ENCODE data around the gene CLN3. TPM values are rescaled to one million over a fixed set of nuclear protein-coding genes. Genes with fewer than 3 reads are reported as not detected.
"Not testable (repeated sequence)": the region's sequence is repeated elsewhere in the genome, so short reads cannot be mapped to it uniquely, and the experiment has no call there.

Gene CLN3
- total RNA-seq, 2 donors from 2014 or later = 15.7 to 22.8 TPM

DNA sequence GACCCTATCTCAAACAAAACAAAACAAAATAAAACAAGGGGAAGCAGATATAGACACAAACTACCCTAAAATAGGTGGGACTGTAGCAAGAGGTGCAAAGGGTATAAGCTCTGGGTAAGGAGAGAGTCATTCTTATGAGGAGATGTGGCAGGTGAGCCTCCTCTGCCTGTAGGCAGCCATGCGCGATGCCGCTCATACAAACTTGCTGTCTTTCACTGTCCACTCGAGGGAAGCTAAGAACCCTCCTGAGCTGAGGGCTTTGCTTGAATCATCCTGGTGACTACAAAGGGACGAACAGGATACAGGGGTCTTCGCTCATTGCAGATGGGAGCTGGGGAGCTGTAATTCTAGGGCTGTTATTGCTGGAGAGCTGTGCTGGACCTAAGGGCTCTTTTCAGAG is 29.6 kb upstream of the CLN3 start:
- DNase-seq (ENCODE audit: low spot score) = no peak
- intact Hi-C loops (cut with DNase I) = no loop called here

DNA sequence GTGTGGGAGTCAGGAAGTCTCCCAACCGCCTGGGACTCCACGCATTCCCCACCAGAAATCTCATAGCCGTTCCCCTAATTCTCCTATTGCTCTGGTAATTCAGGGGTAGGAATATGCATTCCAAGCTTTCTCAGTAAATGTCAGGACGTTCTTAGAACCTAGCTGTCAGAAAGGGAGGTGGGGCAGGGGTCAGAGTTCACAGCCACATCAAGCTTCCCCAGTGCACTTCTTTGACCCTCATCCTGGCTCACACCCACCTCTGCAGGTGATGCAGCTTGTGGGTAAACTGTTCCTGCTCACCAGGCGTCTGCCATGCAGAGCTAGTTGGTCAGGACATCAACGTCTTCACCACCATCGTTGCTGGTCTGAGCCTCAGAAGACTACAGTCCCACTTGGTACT is 28.8 kb upstream of the CLN3 start:
- DNase-seq (ENCODE audit: low spot score) = no peak
- intact Hi-C loops (cut with DNase I) = no loop called here

DNA sequence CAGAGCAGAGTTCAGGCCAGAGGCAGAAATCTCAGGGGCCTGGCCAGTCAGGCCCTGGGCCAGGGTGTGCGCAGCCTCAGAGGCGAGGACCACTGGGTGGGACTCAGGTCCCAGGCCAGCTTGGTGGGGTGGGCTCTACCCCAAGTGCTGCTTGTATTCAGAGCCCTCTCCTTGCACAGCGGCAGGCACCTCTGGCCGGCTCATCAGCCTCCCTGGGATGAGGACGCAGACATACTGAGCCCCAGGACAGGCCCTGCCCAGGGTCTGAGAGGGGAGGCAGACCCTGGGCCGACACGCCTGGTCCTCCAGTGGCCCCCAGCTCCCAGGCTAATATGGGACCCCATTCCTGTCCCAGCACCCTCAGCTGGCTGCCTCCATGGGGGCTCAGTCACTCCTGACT is 22.4 kb upstream of the CLN3 start:
- intact Hi-C loops (cut with DNase I) = no loop called here
- DNase-seq (ENCODE audit: low spot score) = no peak

DNA sequence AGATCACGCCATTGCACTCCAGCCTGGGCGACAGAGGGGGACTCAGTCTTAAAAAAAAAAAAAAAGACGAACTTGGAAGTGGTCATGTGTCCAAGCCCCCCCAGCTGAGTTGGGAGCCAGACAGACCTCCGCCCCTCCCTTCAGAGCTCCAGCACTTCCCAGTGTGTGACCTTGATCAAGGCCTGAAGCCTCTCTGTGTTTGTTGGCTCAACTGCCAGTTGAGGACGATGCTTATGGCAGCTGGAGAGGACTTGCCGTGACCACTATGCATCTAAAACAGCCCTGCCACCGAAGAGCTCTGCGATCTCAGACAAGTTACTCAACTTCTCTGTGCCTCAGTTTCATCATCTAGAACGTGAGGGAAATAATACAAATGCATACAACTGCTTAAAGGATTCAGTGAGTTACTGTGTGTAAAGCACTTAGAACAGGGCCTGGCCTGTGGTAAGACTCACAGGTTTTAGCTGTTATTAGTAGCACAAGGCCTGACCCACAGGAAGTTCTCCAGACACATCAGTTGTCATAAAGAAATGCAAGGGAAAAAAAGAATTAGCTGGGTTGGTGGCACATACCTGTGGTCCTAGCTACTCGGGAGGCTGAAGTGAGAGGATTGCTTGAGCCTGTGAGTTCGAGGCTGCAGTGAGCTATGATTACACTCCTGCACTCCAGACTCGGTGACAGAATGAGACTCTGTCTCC is 21.8 kb upstream of the CLN3 start:
- intact Hi-C loops (cut with DNase I) = no loop called here
- no peak for DNase-seq (ENCODE audit: low spot score)

DNA sequence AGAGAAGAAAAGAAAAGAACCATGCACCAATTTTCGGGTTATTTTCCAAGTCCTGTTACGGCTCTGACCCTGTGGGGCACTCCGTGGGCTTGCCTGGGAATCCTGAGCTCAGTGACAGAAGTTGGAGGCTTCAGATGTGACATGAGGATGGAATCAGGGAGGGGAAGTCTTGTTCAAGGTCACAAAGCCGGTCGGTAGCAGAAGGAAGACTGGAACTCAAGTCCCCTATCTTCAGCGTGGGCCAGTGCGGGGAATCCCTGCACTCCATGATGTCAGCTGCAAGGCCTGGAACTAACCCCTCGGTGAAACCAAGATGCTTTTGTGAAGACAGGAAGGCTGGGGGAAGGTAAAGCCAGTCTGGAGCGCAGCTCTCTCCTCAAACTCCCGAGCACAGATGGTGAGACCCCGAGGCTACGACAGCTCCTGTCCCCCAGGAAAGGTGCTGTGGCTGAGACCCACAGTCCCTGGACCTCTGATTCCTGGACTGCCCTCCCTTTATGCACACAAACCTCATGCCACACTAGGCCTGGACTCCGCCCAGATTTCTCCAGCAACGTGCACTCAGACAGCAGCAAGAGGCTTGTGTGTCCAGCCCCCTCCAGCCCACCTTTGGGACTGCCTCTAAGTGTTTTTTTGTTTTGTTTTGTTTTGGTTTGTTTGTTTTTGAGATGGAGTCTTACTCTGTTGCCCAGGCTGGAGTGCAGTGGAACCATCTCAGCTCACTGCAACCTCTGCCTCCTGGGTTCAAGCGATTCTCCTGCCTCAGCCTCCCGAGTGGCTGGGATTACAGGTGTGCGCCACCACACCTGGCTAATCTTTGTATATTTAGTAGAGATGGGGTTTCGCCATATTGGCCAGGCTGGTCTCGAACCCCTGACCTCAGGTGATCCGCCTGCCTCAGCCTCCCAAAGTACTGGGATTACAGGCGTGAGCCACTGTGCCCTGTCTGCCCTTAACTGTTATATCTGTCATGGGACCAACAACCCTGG is 20.2 kb upstream of the CLN3 start:
- intact Hi-C loops (cut with DNase I) = no loop called here
- DNase-seq (ENCODE audit: low spot score) = no peak

DNA sequence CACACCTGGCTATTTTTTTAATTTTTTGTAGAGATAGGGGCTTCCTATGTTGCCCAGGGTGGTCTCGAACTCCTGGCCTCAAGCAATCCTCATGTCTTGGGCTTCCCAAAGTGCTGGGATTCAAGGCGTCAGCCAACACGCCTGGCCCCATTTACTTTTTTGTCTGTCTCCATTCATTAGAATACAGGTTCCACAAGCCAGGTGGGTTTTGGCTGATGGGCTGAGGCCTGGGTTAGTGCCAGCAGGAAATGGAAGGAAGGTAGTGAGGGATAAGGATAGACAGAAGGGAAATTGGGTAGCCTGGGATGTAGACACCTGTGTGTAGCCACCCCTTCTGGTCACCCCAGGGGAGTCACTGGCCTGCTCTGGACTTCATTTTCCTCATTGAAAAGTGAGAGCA is 19.2 kb upstream of the CLN3 start:
- intact Hi-C loops (cut with DNase I) = no loop called here
- DNase-seq (ENCODE audit: low spot score) = no peak

DNA sequence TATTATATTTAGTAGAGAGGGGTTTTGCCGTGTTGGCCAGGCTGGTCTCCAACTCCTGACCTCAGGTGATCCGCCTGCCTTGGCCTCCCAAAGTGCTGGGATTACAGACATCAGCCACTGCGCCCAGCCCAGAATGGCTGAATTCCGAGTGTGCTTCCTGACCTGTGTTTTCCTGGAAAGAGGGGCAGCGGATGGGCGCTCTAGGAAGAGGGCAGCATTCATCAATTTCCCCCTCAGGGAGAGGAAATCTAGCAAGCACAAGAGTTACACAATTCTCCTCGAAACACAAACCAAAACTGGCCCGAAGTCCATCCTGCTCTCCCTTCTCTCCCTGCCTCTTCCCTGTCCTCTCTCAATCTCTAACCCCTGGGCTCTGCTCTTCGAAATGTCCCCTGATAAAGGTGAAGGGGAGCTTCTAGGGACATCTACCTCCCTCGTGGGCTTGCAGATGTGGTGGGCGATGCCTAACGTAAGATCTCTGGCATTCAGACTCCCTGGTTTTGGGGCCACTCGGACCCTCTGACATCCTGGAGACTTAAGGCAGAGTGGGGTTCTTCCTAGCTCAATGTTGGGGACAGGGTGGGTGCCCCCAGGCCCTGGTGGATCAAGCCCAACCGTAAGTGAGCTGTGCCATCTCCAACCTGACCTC is 13.7 kb upstream of the CLN3 start:
- intact Hi-C loops (cut with DNase I) = no loop called here
- DNase-seq (ENCODE audit: low spot score) = no peak

DNA sequence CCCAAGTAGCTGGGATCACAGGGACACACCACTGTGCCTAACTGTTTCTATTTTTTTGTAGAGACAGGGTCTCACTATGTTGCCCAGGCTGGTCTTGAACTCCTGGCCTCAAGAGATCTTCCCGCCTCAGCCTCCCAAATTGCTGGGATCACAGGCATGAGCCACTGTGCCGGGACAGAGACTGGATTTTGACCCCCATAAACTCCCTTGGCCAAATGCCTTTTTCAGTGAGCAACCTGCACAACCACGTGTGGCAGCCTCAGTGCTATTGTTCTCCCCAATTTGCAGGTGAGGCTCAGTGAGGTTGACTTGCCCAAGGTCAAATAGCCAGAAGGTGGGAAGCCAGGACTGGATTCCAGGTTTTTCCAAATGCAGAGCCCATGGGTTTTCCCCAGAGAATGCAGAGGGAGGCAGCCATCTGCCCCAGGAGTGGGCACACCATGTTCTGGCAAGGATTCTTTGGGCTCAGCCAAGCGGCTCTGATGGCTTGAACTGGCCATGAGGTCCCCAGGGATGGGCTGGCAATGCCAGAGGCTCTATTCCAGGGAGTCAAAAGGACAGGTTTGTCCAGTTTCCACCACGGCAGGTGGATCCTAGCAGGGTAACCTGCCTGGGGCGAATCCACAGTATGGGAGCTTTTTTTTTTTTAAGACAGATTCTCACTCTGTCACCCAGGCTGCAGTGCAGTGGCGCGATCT is 13.0 kb upstream of the CLN3 start:
- no peak for DNase-seq (ENCODE audit: low spot score)
- intact Hi-C loops (cut with DNase I) = no loop called here

DNA sequence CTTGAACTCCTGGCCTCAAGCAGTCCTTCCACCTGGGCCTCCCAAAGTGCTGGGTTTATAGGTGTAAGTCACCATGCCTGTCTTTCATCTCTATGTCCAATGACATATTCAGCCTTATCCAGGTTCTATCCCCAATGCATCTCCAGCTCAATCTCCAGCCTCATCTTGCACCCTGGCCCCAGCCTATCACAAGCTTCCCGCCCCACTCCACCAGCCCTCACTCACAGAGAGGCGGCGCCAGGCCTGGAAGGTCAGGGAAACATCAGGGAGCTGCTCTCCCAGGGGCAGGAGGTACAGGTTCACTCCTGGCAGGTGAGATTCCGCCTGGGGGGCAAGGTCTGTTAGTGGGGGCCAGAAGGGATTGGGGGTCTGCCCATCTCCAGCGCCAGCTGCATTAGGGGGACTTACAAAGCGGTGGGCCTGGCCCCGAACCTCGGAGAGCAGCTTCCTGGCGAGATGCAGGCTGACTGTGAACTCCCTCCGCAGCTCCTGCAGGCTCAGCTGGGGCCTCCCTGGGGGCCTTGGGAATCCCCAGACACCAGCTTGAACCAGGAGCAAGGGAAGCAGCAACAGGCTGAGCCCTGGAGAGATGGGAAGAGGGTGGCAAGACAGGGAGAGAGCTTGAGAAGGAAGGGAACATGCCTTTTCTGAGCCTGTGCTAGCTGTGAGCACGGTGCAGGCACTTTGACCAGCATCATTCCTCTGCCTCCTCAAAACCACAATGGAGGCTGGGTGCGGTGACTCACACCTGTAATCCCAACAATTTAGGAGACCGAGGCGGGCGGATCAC is 11.8 kb upstream of the CLN3 start:
- no peak for DNase-seq (ENCODE audit: low spot score)
- intact Hi-C loops (cut with DNase I) = no loop called here

DNA sequence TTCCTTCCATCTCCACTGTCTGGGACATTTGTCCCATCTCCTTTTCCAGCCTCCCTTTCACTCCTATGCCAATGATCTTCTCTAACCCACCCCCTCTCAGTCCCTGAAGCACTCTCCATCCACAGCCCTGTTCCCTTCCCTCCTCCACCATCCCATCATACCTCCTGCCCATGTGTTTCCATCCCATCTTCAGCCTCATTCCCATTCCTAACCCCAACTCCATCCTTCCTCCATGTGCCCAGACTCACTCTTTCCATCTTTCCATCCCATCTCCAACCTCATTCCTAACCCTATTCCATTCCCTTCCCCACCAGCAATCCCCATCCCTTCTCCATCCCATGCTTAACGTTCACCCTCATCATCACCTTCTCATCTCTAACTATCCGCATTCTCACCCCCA is 10.4 kb upstream of the CLN3 start:
- DNase-seq (ENCODE audit: low spot score) = no peak
- intact Hi-C loops (cut with DNase I) = no loop called here

DNA sequence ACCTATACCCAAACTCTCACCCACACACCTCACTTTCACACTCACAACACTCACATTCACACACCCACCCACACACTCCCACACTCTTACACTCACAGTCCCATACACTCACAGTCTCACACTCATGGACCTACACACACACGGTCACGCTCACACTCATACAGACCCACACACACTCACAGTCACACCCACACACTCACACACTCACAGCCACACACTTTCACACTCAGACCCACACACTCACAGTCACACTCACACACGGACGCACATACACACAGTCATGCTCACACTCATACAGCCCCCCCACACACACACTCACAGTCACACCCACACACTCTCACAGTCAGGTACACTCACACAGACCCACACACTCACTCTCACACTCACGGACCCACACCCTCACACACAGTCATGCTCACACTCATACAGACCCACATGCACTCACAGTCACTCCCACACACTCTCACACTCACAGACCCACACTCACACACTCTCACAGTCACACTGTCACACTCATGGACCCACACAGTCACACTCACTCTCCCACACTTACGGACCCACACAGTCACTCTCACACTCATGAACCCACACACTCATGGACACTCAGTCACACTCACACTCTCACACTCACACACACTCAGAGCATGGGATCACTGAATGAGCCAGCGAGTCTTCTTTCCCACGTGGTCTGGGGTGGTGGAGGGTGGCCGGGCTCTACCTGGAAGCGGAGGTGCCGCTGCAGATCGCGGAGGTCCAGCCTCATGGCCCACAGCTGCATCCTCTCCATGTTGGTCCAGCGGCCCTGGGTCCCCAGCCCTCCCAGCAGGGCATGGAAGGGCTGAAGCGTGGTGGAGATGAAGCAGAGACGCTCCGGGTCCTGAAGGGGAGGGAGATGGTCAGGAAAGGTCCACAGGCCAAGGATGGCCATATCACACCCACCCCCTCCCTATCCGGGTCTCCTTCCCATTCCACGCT is 9.7 kb upstream of the CLN3 start:
- intact Hi-C loops (cut with DNase I) = no loop called here
- DNase-seq (ENCODE audit: low spot score) = no peak

DNA sequence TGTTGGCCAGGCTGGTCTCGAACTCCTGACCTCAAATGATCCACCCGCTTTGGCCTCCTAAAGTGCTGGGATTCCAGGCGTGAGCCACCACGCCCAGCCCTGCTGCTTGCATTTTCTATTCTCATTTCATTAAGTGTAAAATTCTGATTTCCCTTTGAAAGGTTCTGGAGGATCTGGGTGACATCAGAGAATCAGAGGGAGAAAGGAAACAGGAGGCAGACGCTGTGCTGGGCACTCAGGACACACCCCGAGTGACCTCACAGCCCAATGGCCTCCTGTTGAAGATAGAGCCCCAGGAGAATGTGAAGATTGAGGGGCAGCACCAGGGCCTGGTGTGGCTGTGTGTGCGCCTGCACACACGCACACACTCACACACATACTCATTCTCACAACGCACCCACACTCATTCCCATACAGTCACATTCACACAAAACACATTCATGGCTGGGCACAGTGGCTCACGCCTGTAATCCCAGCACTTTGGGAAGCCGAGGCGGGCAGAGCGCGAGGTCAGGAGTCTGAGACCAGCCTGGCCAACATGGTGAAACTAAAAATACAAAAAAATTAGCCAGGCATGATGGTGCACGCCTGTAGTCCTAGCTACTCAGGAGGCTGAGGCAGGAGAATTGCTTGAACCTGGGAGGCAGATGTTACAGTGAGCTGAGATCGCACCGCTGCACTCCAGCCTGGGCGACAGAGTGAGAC is 8.8 kb upstream of the CLN3 start:
- intact Hi-C loops (cut with DNase I); DNase-seq (ENCODE audit: low spot score): not testable (repeated sequence)

DNA sequence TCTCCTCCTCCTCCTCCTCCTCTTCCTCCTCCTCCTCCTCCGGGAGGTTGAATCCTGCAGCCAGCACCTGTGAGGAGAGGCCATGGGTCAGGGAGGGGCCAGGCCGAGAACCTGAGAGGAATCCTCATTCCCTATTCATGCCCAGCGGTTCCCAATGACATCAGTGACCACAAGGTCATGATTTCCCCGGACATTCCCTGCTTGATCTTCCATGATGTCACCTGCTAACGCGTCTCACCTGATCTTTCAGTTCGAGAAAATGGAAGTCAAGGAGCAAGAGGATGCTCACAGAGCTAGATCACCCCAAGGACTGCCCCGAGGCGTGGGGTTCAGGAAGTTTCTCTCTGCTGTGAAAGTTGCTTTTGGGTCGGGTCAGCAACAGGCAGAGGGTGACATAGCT is 8.0 kb upstream of the CLN3 start:
- intact Hi-C loops (cut with DNase I) = loop anchor here in 1 of 2 donors (10.0 kb wide), 1 partner anchor 45 kb away; no protein-coding TSS in a partner anchor
- DNase-seq (ENCODE audit: low spot score) = no peak

DNA sequence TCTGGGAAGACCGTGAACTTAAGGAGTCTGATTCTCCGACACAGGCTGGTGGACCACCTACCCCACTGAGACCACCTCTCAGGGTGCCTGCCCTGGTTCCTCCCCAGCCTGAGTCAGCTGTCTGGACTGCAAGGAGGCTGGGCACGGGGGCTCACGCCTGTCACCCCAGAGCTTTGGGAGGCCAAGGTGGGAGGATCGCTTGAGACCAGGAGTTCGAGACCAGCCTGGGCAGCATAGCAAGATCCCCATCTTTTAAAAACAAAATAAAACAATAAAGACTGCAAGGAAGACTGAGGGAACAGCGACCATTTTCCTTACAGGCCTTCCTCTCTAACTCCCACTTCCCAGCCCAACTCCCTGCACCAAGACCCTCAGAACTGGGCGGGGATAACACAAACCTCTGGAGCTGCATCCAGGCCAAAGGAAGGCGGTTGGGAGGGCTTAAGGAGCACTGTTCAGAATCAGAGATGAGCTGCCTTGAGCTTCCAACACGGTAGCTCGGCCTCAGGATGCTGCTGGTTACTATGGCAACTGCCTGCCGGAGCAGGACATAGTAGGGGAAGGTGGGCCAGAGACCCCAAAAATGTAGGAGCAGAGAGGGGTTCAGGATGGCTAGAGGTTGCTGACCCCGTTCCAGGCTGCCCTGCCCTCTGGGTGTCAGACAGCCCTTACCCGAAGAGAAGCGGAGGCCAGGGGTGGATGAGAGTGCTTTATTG is 7.0 kb upstream of the CLN3 start:
- no peak for DNase-seq (ENCODE audit: low spot score)
- intact Hi-C loops (cut with DNase I) = loop anchor here in 1 of 2 donors (10.0 kb wide), 1 partner anchor 46 kb away; no protein-coding TSS in a partner anchor

DNA sequence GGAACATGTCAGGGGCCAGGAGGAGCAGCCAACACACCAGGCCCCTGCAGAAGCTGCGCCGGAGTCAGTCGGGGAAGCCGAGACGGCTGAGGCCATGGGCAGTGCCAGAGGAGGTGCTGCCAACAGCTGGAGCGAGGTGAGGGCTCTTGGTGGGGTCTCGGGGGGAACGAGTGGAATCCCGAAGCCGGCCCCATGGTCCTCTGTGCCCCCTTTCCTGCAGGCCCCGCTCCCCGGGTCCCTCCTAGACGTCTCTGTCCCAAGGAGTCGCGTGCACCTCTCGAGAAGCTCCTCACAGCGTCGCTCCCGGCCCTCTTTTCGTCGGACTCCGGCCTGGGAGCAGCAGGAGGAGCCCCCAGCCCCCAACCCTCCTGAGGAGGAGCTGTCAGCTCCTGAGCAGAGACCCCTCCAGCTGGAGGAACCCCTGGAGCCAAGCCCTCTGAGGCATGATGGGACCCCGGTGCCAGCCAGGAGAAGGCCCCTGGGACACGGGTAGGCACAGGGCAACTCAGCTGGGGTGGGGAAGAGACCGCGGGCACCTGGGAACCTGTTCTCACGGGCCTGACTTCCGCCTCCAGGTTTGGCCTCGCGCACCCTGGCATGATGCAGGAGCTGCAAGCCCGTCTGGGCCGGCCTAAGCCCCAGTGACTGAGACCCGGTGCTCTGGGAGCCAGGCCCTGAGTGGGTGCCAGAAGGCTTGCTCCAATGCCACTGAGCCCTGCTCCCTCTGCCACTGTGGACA is 6.2 kb upstream of the CLN3 start:
- intact Hi-C loops (cut with DNase I) = loop anchor here in 1 of 2 donors (10.0 kb wide), 1 partner anchor 47 kb away; no protein-coding TSS in a partner anchor
- DNase-seq (ENCODE audit: low spot score) = no peak
